RWPE1 (cell line): ENCODE measurements around the gene FNDC3B.

ENCODE experiments used
- CTCF ChIA-PET: fragments of 350-600 bp; sonication (Branson Sonifier 250); formaldehyde crosslinking; extraction: SDS; loops from one replicate; lab custom pipeline; 2021; lab: Yijun Ruan, JAX
- POLR2A ChIA-PET: fragments of 400-600 bp; formaldehyde crosslinking; extraction: SDS; loops from one replicate; lab custom pipeline; 2020; ENCODE audit warnings: antibody characterized with exemption; ENCODE audit not compliant: low non-redundant PET; lab: Yijun Ruan, JAX
- DNase-seq: peaks from one replicate; pipeline ENCODE4 v3.0.0; 2012; ENCODE audit warnings: low spot score
- H3K27ac ChIP-seq: fragments of 450-650 bp; 2 replicates; pipeline ENCODE4 v1.5.1; 2017
- CTCF ChIP-seq: fragments of 450-650 bp; conservative IDR thresholded peaks from 2 replicates; pipeline ENCODE4 v1.5.1; 2017; ENCODE audit warnings: low read depth, mild to moderate bottlenecking

Gene FNDC3B

DNA sequence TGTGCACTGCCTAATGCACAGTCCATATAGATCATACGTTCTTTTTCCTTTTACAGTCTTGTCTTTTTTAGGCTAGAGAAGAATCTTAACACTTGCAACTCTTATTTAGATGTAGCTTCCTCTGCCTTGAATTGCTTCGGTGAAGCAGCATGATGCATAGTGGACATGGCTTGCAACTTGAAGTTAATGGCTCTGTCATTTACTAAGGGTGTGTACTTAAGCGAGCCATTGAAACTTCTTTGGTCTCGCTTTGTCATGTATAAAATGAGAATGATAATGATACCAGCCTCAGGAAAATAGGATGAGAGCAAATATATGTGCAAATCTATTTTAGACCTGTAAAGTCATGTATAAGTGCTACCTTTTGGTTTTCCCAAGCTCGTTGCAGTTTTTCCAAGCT lies 261.5 kb downstream of the FNDC3B start:
- no peak for DNase-seq
- no peak overlapping the region for H3K27ac ChIP-seq
- CTCF ChIA-PET: interaction anchor here (0.6 kb wide), 1 partner anchor 156 kb away, joined by 3 read pairs; no protein-coding TSS in a partner anchor
- no peak for TF ChIP-seq CTCF
- POLR2A ChIA-PET: no interaction called here

DNA sequence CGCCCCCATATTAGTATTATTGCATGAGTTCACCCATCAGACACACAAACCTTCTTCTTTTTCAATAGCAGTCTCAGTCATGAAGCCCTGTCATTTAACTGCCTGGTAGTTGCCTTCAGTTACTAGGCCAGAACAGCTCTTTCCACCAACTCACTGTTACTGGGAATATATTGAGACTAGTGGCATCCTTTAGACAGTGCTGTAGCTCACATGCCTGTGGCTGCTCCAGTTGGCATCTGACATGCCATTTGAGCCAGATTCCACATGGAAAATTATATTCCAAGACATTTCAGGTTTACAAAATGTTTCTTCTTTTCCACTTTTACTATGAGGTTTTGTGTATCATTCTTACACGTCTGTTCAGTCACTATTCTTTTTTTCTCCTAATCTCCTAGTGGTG lies 262.8 kb downstream of the FNDC3B start:
- H3K27ac ChIP-seq: no peak overlapping the region
- ChIA-PET CTCF (interaction anchor here (0.6 kb wide), 1 partner anchor 374 kb away, joined by 3 read pairs; no protein-coding TSS in a partner anchor), POLR2A (no interaction called here)
- no peak for DNase-seq
- no peak for TF ChIP-seq CTCF

DNA sequence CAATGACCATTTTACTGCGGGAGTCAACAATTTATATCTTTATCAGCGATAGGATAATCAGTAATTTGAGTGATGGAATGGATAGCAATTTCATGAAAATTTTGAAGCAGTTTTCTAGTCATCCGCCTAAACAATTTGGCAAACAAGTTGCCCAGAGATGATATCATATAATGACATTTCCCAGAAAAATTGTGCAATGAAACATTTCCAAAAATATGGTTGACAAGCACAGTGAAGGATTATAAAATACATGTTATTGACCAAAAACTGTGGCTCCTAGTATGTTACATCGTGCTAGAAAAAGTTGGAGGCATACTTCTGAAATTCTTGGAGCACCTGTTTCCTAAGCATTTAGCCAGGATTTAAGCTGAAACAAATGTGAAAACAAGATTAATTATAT lies 263.8 kb downstream of the FNDC3B start:
- H3K27ac ChIP-seq: no peak overlapping the region
- CTCF ChIA-PET: interaction anchor here (0.7 kb wide), 2 partner anchors 13 to 1287 kb away, joined by 4 to 5 read pairs; no protein-coding TSS in a partner anchor
- DNase-seq: no peak
- POLR2A ChIA-PET: no interaction called here
- TF ChIP-seq CTCF: no peak

DNA sequence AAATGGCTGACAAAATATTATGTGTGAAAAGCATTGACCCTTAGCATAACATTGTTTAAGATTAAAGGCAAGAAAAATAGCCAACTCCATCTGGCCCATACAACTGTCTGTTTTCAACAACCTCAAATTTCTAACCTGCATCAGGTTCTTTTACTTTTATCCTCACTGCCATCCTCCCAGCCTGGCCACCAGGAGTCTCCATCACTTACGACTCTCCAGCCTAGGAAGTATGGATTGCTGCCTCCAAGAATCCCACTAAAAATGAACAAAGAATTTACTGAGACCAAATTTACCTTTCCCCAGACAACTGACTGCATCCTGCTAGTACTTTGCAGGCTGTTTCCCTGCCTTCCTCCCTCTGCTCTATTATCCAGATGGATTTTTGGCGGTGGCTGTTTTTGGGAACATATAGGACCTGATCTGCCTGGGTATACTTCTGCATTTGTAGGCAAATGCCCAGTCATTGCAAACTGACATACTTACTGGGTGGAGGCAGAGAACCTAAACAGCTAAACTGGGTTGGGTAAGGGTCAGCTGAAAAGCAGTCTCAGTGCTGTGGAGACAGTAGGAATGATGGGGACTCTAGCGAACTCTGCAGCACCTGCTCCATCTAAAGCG lies 264.7 kb downstream of the FNDC3B start:
- H3K27ac ChIP-seq: peak overlapping the region; percentile 54
- CTCF ChIA-PET: interaction anchor here (0.7 kb wide), 1 partner anchor 354 kb away, joined by 3 read pairs; no protein-coding TSS in a partner anchor
- POLR2A ChIA-PET: no interaction called here
- no peak for DNase-seq
- TF ChIP-seq CTCF: no peak

DNA sequence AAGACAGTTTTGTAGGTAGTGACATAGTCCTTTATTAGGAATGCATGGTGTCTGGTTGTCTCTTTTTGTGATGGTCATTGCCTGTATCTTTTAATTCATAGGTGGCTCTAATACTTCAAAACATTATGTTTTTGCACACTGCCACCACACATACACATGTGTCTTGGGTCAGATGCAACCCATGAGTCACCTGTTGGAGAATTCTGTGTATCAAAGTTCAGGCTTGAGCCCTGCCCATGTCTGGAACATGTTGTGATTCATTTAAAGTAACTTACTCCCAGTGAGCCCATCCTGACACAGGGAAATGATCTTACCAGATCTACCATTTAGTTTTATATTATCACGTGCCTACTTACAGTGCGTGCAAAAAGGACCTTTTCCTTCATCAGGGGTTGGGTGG lies 266.2 kb downstream of the FNDC3B start:
- DNase-seq: peak; percentile 43
- no peak overlapping the region for H3K27ac ChIP-seq

DNA sequence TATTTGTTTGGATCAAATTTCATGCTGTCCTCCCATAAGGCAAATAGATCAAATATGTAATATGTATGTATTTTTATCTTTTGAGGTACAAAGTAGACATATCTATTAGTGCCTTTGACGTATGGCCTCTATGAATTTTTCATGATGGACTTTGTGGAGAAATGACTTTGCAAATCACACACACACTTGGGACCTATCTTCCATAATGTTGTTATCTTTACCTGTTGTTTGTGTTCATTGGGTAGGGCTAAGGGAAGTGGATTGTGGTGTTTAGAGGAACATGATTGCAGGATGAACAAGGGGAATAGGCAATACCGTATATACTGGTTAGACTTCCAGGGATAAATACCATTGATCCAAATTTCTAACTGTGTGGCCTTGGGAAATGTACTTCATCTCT lies 266.6 kb downstream of the FNDC3B start:
- ChIA-PET CTCF (no interaction called here), POLR2A (no interaction called here)
- TF ChIP-seq CTCF: no peak
- H3K27ac ChIP-seq: no peak overlapping the region
- DNase-seq: no peak

More for the DNA sequence above, 266.2 kb downstream of the FNDC3B start:
- no peak for TF ChIP-seq CTCF
- POLR2A ChIA-PET: no interaction called here
- CTCF ChIA-PET: no interaction called here
